Vagina (tissue), 2 donors: ENCODE data around the gene RBM33.

Experiments
- POLR2A ChIP-seq, 2 donors: fragments of 450-650 bp; IDR thresholded peaks; one replicate each; pipeline ENCODE4 v1.6.1; 2017; ENCODE audit warnings: antibody characterized with exemption in 2 of 2, mild to moderate bottlenecking in 2 of 2, moderate library complexity in 2 of 2
- TF ChIP-seq, protein P1 (sequence below), 3 experiments: fragments of 450-650 bp in 2 of 3; fragments of 200-600 bp in 1 of 3; sonication (generic) in 1 of 3; IDR thresholded peaks; one replicate each; pipeline ENCODE4 v1.5.1; 2017 to 2019; ENCODE audit warnings: antibody characterized with exemption in 3 of 3, mild to moderate bottlenecking in 2 of 3, moderate library complexity in 2 of 3

DNA sequence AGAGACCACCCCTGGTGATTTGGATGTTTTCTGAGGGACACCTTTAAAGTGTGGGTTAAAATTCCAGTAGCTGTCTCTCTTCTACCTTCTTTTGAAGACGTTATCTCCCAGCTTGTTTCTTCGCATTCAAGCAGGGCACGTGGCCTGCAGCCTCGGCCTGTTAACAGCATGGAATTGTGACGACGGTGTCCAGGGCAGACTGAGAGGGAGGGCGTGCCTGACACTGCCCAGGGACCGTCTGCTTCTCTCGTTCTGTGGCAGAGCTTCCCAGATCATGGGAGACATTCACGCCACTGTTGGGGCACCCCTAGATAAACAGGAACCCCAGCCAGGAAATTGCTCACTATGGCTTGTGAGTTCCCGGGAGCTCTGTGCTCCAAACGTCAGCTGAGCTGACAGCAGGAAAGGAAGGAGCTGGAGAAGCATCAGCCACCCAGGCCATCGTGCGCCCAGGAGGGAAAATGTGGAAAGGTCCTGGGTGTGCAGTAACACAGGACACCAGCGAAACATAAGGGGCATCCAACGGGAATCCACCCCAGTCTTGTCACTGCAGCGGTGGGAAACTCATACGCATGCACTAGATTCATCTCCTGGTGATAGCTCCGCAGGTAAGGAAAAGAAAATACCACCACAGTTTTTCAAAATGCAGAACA lies 41.1 kb upstream of the RBM33 start:
- TF ChIP-seq, protein P1, sequence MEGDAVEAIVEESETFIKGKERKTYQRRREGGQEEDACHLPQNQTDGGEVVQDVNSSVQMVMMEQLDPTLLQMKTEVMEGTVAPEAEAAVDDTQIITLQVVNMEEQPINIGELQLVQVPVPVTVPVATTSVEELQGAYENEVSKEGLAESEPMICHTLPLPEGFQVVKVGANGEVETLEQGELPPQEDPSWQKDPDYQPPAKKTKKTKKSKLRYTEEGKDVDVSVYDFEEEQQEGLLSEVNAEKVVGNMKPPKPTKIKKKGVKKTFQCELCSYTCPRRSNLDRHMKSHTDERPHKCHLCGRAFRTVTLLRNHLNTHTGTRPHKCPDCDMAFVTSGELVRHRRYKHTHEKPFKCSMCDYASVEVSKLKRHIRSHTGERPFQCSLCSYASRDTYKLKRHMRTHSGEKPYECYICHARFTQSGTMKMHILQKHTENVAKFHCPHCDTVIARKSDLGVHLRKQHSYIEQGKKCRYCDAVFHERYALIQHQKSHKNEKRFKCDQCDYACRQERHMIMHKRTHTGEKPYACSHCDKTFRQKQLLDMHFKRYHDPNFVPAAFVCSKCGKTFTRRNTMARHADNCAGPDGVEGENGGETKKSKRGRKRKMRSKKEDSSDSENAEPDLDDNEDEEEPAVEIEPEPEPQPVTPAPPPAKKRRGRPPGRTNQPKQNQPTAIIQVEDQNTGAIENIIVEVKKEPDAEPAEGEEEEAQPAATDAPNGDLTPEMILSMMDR (IDR thresholded peaks at IDR 0.05), result no peak
- no peak for TF ChIP-seq POLR2A (IDR thresholded peaks at IDR 0.05)
